NCI-H1436 treated with DMSO at 0.1 percent for 48 hours (cell line): ENCODE results near the gene TADA3.

Experiments used
- DNase-seq: peaks from one replicate; lab custom pipeline; 2025; lab: John Stamatoyannopoulos, UW

Gene TADA3

GRCh38 chr3:9760779-9761505 lies 31.3 kb downstream of the TADA3 start:
- DNase-seq, result no peak

- DNase-seq, result no peak
Observed at GRCh38 chr3:9757427-9757826, 34.8 kb downstream of the TADA3 start.

- no peak for DNase-seq
Observed at GRCh38 chr3:9754678-9755077, 37.6 kb downstream of the TADA3 start.

- DNase-seq, result no peak
Observed at GRCh38 chr3:9750556-9751411, 41.5 kb downstream of the TADA3 start.

DNA sequence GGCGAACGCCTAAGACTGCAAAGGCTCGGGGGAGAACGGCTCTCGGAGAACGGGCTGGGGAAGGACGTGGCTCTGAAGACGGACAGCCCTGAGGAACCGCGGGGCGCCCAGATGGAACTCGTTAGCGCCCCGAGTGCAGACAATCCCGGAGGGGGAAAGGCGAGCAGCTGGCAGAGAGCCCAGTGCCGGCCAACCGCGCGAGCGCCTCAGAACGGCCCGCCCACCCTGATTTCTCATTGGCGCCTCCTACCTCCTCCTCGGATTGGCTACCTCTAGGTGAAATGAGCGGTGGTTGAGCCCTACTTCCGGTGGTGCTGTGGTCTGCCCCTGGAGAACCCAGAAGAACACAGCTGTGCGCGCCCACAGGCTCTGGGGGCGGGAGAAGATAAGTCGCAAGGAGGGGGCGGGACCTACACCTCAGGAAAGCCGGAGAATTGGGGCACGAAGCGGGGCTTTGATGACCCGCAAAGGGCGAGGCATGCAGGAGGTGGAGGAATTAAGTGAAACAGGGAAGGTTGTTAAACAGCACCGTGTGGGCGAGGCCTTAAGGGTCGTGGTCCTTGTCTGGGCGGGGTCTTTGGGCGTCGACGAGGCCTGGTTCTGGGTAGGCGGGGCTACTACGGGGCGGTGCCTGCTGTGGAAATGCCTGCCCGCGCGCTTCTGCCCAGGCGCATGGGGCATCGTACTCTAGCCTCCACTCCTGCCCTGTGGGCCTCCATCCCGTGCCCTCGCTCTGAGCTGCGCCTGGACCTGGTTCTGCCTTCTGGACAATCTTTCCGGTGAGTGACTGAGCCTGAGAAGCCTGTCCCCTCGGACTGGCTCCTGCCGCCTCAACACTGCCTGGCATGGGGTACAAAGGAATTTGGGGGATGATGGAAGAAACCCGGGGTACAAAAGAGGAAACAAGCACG lies 42.4 kb downstream of the TADA3 start, which contains the start of gene OGG1:
Gene OGG1 (plus strand): TSS at position 308 of the 911 bp plus-strand sequence. CDS start 335 bp downstream, at position 643.
- DNase-seq, result peak; percentile 75

- no peak for DNase-seq
Observed at GRCh38 chr3:9749296-9749644, 43.0 kb downstream of the TADA3 start.

DNA sequence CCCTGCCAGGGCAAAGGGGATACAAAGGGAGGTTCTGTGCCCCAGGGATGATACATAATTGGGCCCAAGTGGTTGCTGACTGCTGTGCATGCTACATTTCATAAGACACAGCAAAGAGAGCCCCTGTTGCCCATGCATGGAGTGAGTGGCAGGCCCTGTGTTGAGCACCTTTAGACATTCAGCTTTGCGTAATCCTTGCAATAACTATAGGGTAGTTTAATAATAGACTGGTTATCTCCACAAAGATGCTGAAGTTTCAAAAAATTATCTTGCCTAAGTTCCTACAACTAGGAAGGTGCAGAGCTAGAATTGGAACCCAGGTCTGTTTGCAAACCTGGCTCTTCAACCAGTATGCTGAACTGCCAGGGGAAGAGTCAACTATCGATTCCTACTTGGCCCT lies 44.2 kb downstream of the TADA3 start:
- DNase-seq, result no peak

DNA sequence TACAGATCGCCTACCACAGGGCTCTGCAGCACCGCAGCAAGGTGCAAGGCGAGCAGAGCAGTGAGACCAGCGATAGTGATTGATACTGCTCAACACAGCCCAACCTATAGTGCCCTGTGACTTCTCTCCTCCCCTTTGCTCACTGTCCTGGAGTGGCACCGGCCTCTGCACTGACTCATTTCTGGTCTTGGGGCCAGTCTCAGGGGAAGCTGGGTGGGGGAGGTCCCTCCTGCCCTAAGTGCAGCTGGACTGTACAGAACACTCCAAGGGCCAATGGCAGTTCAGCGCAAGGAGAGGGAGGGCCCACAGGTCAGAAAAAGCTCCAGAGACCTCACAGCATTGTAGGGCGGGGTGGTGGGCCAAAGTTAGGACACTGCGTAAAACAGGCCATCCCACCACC lies 45.0 kb downstream of the TADA3 start:
- DNase-seq, result no peak

DNA sequence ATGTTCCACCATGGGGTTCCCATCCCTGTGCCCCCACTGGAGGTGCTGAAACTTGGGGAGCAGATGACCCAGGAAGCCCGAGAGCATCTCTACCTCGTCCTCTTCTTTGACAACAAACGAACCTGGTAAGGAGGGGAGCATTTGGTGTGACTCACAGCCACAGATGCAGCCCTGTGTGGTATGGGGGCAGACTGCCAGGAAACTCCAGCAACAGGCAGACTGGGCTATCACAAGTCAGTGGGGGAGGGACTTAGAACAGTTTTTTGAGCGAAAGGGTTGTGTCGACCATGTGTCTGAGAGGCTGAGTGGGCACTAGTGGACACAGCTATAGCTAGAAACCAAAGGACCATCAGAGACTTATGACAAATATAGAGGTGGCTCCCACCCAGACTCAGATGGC lies 45.9 kb downstream of the TADA3 start:
- DNase-seq, result no peak

DNA sequence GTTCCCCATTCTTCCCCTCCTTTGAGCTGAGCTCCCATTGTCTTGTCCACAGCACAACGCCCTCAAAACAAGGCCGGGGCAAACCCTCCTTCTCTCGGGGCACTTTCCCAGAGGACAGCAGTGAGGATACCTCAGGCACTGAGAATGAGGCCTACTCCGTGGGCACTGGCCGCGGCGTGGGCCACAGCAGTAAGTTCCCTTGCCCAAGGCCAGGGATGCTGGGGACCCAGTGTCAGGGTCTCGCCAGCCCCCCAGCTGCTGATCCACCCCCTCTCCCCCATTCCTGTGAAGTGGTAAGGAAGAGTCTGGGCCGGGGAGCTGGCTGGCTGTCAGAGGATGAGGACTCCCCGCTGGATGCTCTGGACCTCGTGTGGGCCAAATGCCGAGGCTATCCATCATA lies 46.8 kb downstream of the TADA3 start:
- DNase-seq, result no peak

DNA sequence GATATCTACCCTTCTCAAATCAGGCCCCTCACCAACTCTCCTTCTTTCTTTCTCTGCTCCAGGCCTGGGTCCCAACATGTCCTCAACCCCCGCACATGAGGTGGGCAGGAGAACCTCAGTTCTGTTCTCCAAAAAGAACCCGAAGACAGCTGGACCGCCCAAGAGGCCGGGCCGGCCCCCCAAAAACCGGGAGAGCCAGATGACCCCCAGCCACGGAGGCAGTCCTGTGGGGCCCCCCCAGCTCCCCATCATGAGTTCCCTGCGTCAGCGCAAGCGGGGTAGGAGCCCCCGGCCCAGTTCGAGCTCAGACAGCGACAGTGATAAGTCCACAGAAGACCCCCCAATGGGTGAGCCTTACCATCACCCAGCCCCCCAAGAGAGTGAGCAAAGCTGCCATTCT lies 48.1 kb downstream of the TADA3 start:
- no peak for DNase-seq

GRCh38 chr3:9743548-9743947 lies 48.7 kb downstream of the TADA3 start:
- no peak for DNase-seq

GRCh38 chr3:9742560-9742959 lies 49.7 kb downstream of the TADA3 start:
- DNase-seq, result no peak

DNA sequence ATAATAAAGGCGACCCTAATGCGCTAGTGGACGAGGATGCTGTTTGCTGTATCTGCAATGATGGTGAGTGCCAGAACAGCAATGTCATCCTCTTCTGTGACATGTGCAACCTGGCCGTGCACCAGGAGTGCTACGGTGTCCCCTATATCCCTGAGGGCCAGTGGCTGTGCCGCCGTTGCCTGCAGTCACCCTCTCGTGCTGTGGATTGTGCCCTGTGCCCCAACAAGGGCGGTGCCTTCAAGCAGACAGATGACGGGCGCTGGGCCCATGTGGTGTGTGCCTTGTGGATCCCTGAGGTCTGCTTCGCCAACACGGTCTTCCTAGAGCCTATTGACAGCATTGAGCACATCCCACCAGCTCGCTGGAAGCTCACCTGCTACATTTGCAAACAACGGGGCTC lies 53.1 kb downstream of the TADA3 start:
- DNase-seq, result no peak

GRCh38 chr3:9736831-9737230 lies 55.4 kb downstream of the TADA3 start:
- DNase-seq, result no peak

DNA sequence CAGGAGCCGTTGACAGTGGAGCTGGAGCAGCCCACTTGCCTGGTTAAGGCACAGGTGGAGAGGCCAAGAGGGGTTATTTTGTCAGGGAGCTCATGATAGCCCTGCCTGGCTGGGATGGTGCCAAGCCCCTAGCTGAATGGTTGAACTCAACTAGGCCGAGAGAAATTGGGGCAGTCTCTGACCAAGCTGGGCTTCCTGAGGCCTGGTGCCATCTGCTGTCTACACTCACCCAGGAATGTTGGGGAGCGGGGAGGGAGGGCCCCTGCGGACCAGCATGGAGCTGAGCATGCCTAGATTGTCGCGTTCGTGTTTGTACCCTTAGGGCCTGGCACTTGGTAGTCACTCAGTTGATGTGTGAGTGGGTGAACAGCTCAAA lies 59.5 kb downstream of the TADA3 start:
- no peak for DNase-seq

DNA sequence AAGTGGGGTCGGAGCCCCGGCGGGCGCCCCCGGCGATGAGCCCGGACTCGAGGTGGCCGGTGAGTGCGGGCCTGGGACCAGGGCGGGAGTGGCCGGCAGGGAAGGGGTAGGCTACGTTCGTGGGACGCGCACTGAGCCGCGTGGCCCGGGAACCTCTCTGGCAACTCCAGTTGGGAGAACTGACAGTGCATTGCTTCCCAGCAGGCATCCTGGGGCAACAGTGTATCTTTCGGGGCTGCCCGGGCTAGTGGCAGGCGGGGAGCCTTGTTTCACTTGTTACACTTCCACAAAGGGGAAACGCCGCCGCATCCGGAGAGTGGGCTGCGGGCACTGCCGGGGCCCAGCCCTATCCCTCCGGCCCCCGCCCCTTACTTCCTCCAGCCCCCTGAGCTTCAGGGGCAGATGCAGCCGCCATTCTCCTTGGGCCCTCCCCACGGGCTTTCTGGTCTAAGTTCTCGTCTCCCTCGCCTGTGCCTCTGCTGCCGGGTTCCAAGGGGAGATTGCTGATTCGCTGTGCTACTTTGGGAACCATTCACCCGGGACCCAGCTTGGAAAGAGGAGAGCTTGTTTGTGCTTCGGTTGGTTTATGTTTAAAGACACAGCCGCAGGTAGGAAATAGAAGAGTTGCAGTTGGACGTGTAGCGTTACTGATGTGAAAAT lies 60.1 kb downstream of the TADA3 start:
- DNase-seq, result no peak

GRCh38 chr3:9731206-9732079 lies 60.8 kb downstream of the TADA3 start, which contains the start of gene BRPF1:
Gene BRPF1 (plus strand): TSS chr3:9731735. CDS start chr3:9734141, 2,406 bp downstream.
- DNase-seq, result peak; percentile 68

- no peak for DNase-seq
Observed at GRCh38 chr3:9730657-9731205, 61.5 kb downstream of the TADA3 start.
